SK-N-SH (cell line): ENCODE results near the gene AJUBA. TPM values are rescaled to one million over a fixed set of nuclear protein-coding genes. Genes with fewer than 3 reads are reported as not detected.

Source experiments
- CTCF ChIA-PET: fragments of 300-600, 350-600 bp; formaldehyde crosslinking; extraction: SDS; loops from one replicate; lab custom pipeline; 2021; lab: Yijun Ruan, JAX
- POLR2A ChIA-PET: fragments of 350-600 bp; sonication (Branson Sonifier 250); formaldehyde crosslinking; extraction: SDS; loops from one replicate; lab custom pipeline; 2020; ENCODE audit warnings: antibody characterized with exemption, inconsistent platforms; lab: Yijun Ruan, JAX
- DNase-seq: peaks from one replicate; pipeline ENCODE4 v3.0.0; 2012
- H2AFZ ChIP-seq: fragments of 200-600 bp; sonication (generic); 2 replicates; pipeline ENCODE4 v1.8.1; 2016; ENCODE audit warnings: antibody characterized with exemption, mild to moderate bottlenecking, low read depth
- H3F3A ChIP-seq: fragments of 200-600 bp; sonication (generic); replicated peaks from 2 replicates; pipeline ENCODE3; 2016; ENCODE audit warnings: antibody characterized with exemption, mild to moderate bottlenecking; ENCODE audit not compliant: insufficient read depth
- H3K27ac ChIP-seq, 2 experiments: fragments of 200-500 bp in 1 of 2; fragments of 200-600 bp in 1 of 2; sonication (Bioruptor generic) in 1 of 2; sonication (generic), shearing (Covaris generic) in 1 of 2; 2 replicates each; pipeline versions ENCODE4 v1.5.1 to v1.6.1; 2014 to 2016; ENCODE audit warnings: low read depth in 2 of 2, inconsistent platforms in 1 of 2, low read length in 1 of 2, mild to moderate bottlenecking in 1 of 2, mixed read lengths in 1 of 2
- H3K27me3 ChIP-seq: fragments of 200-600 bp; sonication (generic), shearing (Covaris generic); 2 replicates; pipeline ENCODE4 v1.6.1; 2016; ENCODE audit warnings: mixed run types; ENCODE audit not compliant: insufficient read depth
- H3K36me3 ChIP-seq, 2 experiments: fragments of 200-500 bp in 1 of 2; fragments of 200-600 bp in 1 of 2; sonication (Bioruptor generic) in 1 of 2; sonication (generic) in 1 of 2; replicated peaks in 1 of 2; 2 replicates each; pipeline versions ENCODE3 to v1.5.1; 2014 to 2016; ENCODE audit warnings: low read length in 1 of 2, mild to moderate bottlenecking in 1 of 2; ENCODE audit not compliant: insufficient read depth in 2 of 2, control insufficient read depth in 1 of 2
- H3K4me1 ChIP-seq, 2 experiments: fragments of 200-500 bp in 1 of 2; fragments of 200-600 bp in 1 of 2; sonication (Bioruptor generic) in 1 of 2; sonication (generic), shearing (Covaris generic) in 1 of 2; 2 replicates each; pipeline versions ENCODE4 v1.5.1 to v1.6.1; 2014 to 2016; ENCODE audit warnings: low read depth in 1 of 2, low read length in 1 of 2, mixed run types in 1 of 2; ENCODE audit not compliant: insufficient read depth in 2 of 2, control insufficient read depth in 1 of 2
- H3K4me2 ChIP-seq: fragments of 200-600 bp; sonication (generic), shearing (Covaris generic); 2 replicates; pipeline ENCODE4 v1.6.1; 2017; ENCODE audit warnings: mixed run types
- H3K4me3 ChIP-seq, 2 experiments: fragments of 200-500 bp in 1 of 2; fragments of 200-600 bp in 1 of 2; sonication (Bioruptor generic) in 1 of 2; sonication (generic), shearing (Covaris generic) in 1 of 2; 2 replicates each; pipeline versions ENCODE4 v1.5.1 to v1.8.1; 2014 to 2016; ENCODE audit warnings: low read depth in 2 of 2, inconsistent platforms in 1 of 2, low read length in 1 of 2, mild to moderate bottlenecking in 1 of 2, mixed read lengths in 1 of 2, moderate library complexity in 1 of 2
- H3K79me2 ChIP-seq: fragments of 200-600 bp; sonication (generic); 2 replicates; pipeline ENCODE4 v1.8.1; 2017; ENCODE audit warnings: mild to moderate bottlenecking; ENCODE audit not compliant: insufficient read depth
- H3K9ac ChIP-seq: fragments of 200-600 bp; sonication (generic); 2 replicates; pipeline ENCODE4 v1.6.1; 2017; ENCODE audit warnings: mixed run types
- H3K9me2 ChIP-seq: fragments of 200-600 bp; sonication (generic); 2 replicates; pipeline ENCODE4 v1.6.1; 2017; ENCODE audit warnings: mixed run types
- H3K9me3 ChIP-seq: fragments of 200-600 bp; sonication (generic); 2 replicates; pipeline ENCODE4 v1.6.1; 2017; ENCODE audit warnings: mixed run types, mild to moderate bottlenecking, moderate library complexity
- H4K20me1 ChIP-seq: fragments of 200-600 bp; sonication (generic); 2 replicates; pipeline ENCODE4 v1.6.1; 2017; ENCODE audit warnings: mild to moderate bottlenecking, mixed run types; ENCODE audit not compliant: insufficient read depth
- EP300 ChIP-seq, 2 experiments: IDR thresholded peaks; 2 replicates each; pipeline versions ENCODE4 v1.4.0 to v1.6.1; 2012; ENCODE audit warnings: borderline replicate concordance in 1 of 2, low read depth in 1 of 2, low read length in 1 of 2
- MAX ChIP-seq: IDR thresholded peaks from 2 replicates; pipeline ENCODE4 v1.4.0; 2012; ENCODE audit warnings: low read depth
- NFIC ChIP-seq: IDR thresholded peaks from 2 replicates; pipeline ENCODE4 v1.4.0; 2012; ENCODE audit warnings: borderline replicate concordance
- RCOR1 ChIP-seq: fragments of 150-350 bp; IDR thresholded peaks from 2 replicates; pipeline ENCODE4 v1.6.1; 2017; ENCODE audit warnings: antibody characterized with exemption, low read length
- SIN3A ChIP-seq: IDR thresholded peaks from 2 replicates; pipeline ENCODE4 v1.6.1; 2012; ENCODE audit warnings: low read depth, mild to moderate bottlenecking, low read length, moderate library complexity, borderline replicate concordance
- TCF12 ChIP-seq: IDR thresholded peaks from 2 replicates; pipeline ENCODE4 v1.4.0; 2012
- TEAD4 ChIP-seq: IDR thresholded peaks from 2 replicates; pipeline ENCODE4 v1.4.0; 2012; ENCODE audit warnings: mild to moderate bottlenecking, borderline replicate concordance; ENCODE audit not compliant: insufficient read depth
- WGBS: methylation state at CpG from one replicate; pipeline ENCODE4 v1.1.6; 2017; ENCODE audit warnings: low lambda C conversion rate; 5-methylcytosine and 5-hydroxymethylcytosine counted together
- polyA plus RNA-seq, 3 experiments: library from polyadenylated mRNA; depleted of rRNA; stranded (reverse); fragments of >200 nt; gene quantifications; 2 replicates each; pipeline ENCODE4 v1.2.3, GENCODE V29; 2012
- TF ChIP-seq, protein P1 (sequence below): IDR thresholded peaks from 2 replicates; pipeline ENCODE4; 2012

Gene AJUBA
- polyA plus RNA-seq, 1 of the 3 experiments (the other 2 are of a cell fraction), result 24.4 TPM

DNA sequence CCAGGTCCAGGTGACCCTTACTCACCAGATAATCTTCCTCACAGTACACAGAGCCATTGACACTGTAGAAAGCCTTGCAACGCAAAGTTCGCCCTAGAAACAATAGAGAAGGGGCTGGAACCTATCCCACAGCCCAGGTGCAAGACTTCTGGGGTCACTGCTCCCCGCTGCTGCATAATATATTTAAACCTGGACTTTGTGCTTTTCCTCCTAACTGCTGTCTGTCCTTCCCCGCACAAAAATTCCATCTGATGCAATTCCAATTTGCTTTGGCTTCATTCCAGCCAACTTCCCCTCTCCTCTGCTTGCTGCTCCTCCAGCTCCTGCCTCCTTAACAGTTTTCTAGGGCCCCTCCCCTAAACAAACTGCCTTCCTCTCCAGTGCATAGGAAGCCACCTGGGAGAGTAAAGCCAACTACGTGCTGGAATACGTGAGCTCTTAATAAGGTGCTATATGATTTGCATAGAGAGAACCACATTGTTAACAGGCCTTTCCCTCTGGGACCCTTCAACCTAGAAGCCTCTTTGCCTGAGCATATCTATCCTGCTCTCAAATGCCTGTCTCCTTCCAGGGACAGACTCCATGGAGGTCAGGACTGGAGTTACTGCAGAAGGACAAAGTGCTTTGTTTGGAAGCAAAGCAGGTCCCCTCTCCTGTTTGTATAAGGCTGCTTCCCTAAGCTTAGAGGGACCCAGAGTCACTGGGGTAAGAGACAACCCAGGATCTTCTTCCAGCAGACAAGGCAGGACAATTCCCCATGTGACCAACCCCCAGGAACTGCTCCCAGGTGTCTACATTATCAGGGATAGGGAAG, 5.5 kb downstream of the AJUBA start:
- DNase-seq, result no peak
- POLR2A ChIA-PET, result interaction anchor here (0.8 to 1.6 kb wide), 4 partner anchors 20 to 95 kb away, joined by 3 to 5 read pairs (median 4); partner anchors contain the start of genes HAUS4 and PRMT5
- H3F3A ChIP-seq, result peaks cover 36% of the 10 kb centered on the region
- 0 out of 4 replicates have a peak overlapping the region, but pooled peaks of 1 of the 2 experiments have one; percentile 7 for H3K4me3 ChIP-seq
- H3K9me3 ChIP-seq, result no peaks in the 10 kb centered on the region
- peak overlapping the region; percentile 53 for H3K9ac ChIP-seq
- H3K79me2 ChIP-seq, result peaks cover 43% of the 10 kb centered on the region
- CTCF ChIA-PET, result interaction anchor here (0.8 to 34.9 kb wide), 12 partner anchors 8 to 420 kb away, joined by 3 to 1566 read pairs (median 6); partner anchors contain the start of genes AJUBA, CDH24, HAUS4 and PRMT5
- 55% methylated on average over 6 of the region's 6 CpGs for WGBS
- no peaks in the 10 kb centered on the region for H3K9me2 ChIP-seq
- peak overlapping the region; percentile 89 to 92 for H3K27ac ChIP-seq
- TF ChIP-seq TCF12 (peak; percentile 13; the same call in 1 of the 2 replicates), NFIC (peak; percentile 69), SIN3A (no peak), TEAD4 (no peak), MAX (no peak)
- H3K4me1 ChIP-seq, result peaks cover 41 to 45% of the 10 kb centered on the region in 2 experiments
- H3K27me3 ChIP-seq, result no peaks in the 10 kb centered on the region
- H3K4me2 ChIP-seq, result peak overlapping the region; percentile 94
- peaks cover 27 to 36% of the 10 kb centered on the region in 2 experiments for H3K36me3 ChIP-seq
- H2AFZ ChIP-seq, result no peak overlapping the region
- no peaks in the 10 kb centered on the region for H4K20me1 ChIP-seq

GRCh38 chr14:22974530-22975313, 7.6 kb downstream of the AJUBA start:
- Histone ChIP-seq H3K27ac (peak overlapping the region in 1 of 2 experiments; percentile 92; a peak in 1 of 4 replicates), H3K27me3 (no peaks in the 10 kb centered on the region), H3K4me1 (peaks cover 34 to 35% of the 10 kb centered on the region in 2 experiments), H2AFZ (no peak overlapping the region), H3F3A (peaks cover 40% of the 10 kb centered on the region), H3K36me3 (peaks cover 34 to 37% of the 10 kb centered on the region in 2 experiments), H3K9me3 (no peaks in the 10 kb centered on the region), H4K20me1 (no peaks in the 10 kb centered on the region), H3K4me3 (no peak overlapping the region), H3K9me2 (no peaks in the 10 kb centered on the region), H3K79me2 (peaks cover 23% of the 10 kb centered on the region), H3K4me2 (no peak overlapping the region; the same call in 1 of the 2 replicates), H3K9ac (no peak overlapping the region)
- CTCF ChIA-PET, result interaction anchor here (0.9 to 34.9 kb wide), 10 partner anchors 11 to 78 kb away, joined by 3 to 1566 read pairs (median 6); partner anchors contain the start of genes AJUBA, CDH24, HAUS4 and PRMT5
- no peak for DNase-seq
- POLR2A ChIA-PET, result no interaction called here
- no peak for TF ChIP-seq EP300 (IDR thresholded peaks at IDR 0.05; ENCODE audit: borderline replicate concordance in 1 of 2, low read depth in 1 of 2, low read length in 1 of 2)
- TF ChIP-seq, protein P1, sequence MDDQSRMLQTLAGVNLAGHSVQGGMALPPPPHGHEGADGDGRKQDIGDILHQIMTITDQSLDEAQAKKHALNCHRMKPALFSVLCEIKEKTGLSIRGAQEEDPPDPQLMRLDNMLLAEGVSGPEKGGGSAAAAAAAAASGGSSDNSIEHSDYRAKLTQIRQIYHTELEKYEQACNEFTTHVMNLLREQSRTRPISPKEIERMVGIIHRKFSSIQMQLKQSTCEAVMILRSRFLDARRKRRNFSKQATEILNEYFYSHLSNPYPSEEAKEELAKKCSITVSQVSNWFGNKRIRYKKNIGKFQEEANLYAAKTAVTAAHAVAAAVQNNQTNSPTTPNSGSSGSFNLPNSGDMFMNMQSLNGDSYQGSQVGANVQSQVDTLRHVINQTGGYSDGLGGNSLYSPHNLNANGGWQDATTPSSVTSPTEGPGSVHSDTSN, result no peak
- TF ChIP-seq RCOR1, result no peak
- 0 out of 2 replicates have a peak, but pooled peaks have one; percentile 12 for TF ChIP-seq NFIC
- WGBS, result 76% methylated on average over 8 of the region's 9 CpGs
